ENCODE data around the gene OR11G2.

DNA sequence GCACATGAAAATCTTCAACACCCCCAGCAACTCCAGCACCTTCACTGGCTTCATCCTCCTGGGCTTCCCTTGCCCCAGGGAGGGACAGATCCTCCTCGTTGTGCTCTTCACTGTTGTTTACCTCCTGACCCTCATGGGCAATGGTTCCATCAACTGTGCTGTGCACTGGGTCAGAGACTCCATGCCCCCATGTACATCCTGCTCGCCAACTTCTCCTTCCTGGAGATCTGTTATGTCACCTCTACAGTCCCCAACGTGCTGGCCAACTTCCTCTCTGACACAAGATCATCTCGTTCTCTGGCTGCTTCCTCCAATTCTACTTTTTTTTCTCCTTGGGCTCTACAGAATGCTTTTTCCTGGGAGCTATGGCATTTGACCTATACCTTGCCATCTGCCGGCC, 11.5 kb upstream of the OR11G2 start:
- TF ChIP-seq, protein P1, sequence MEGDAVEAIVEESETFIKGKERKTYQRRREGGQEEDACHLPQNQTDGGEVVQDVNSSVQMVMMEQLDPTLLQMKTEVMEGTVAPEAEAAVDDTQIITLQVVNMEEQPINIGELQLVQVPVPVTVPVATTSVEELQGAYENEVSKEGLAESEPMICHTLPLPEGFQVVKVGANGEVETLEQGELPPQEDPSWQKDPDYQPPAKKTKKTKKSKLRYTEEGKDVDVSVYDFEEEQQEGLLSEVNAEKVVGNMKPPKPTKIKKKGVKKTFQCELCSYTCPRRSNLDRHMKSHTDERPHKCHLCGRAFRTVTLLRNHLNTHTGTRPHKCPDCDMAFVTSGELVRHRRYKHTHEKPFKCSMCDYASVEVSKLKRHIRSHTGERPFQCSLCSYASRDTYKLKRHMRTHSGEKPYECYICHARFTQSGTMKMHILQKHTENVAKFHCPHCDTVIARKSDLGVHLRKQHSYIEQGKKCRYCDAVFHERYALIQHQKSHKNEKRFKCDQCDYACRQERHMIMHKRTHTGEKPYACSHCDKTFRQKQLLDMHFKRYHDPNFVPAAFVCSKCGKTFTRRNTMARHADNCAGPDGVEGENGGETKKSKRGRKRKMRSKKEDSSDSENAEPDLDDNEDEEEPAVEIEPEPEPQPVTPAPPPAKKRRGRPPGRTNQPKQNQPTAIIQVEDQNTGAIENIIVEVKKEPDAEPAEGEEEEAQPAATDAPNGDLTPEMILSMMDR (IDR thresholded peaks at IDR 0.05), result no peak
- TF ChIP-seq POLR2A (IDR thresholded peaks at IDR 0.05), result no peak
